H1 (cell line): Measurements from ENCODE around the gene WNK2. TPM values are rescaled to one million over a fixed set of nuclear protein-coding genes. Genes with fewer than 3 reads are reported as not detected.

Experiments
- ATF3 ChIP-seq: IDR thresholded peaks from 2 replicates; pipeline ENCODE4 v1.6.1; 2011; ENCODE audit warnings: low read depth, mild to moderate bottlenecking, low read length; ENCODE audit not compliant: insufficient read depth
- CHD7 ChIP-seq: fragments of 300-600 bp; sonication (generic); IDR thresholded peaks from 2 replicates; pipeline ENCODE4 v1.7.1; 2012; ENCODE audit warnings: low read length, moderate library complexity, mild to moderate bottlenecking, inconsistent platforms; ENCODE audit not compliant: insufficient replicate concordance
- HDAC6 ChIP-seq: IDR thresholded peaks from one replicate; pipeline ENCODE4 v1.7.1; 2012; ENCODE audit warnings: low read depth, mild to moderate bottlenecking, inconsistent platforms, low read length, moderate library complexity
- polyA plus RNA-seq, 7 experiments: library from polyadenylated mRNA; depleted of rRNA in 3 of 7; stranded (reverse) in 5 of 7; unstranded in 2 of 7; fragments of >200 nt in 5 of 7; fragments of 200-250 nt in 2 of 7; gene quantifications; 1 replicate in 5 of 7; 2 replicates in 1 of 7; 4 replicates in 1 of 7; pipeline versions ENCODE4 v1.2.1 to v1.2.3, GENCODE V29; 2011 to 2013; ENCODE audit warnings: missing spikeins in 2 of 7, mixed read lengths in 2 of 7
- total RNA-seq: library from RNA; stranded (reverse); fragmentation: NEBNext Ultra II Directional; extraction: Animal tissue kit (Norgen Biotek cat#: 25700); gene quantifications from 2 replicates; pipeline ENCODE4 v1.2.1, GENCODE V29; 2021

The WNK2 gene
- total and polyA plus RNA-seq, 2 of the 8 experiments (the other 6 are each of a cell fraction or from before 2014, with no cell fraction given) = 12.0 to 87.2 TPM

GRCh38 chr9:93253633-93254032 is 69.7 kb downstream of the WNK2 start (continued):
- TF ChIP-seq ATF3 (no peak), HDAC6 (no peak), CHD7 (no peak)
